ENCODE measurements around the gene PDE3B.
A peak's percentile ranks its signal among the peaks of the same experiment; 100 is the strongest.
"Not testable (repeated sequence)": the region's sequence is repeated elsewhere in the genome, so short reads cannot be mapped to it uniquely, and the experiment has no call there.

Gene PDE3B

GRCh38 chr11:14642453-14642852 lies 1.2 kb upstream of the PDE3B start:
- DNase-seq = no peak

- DNase-seq = no peak
These were observed 519 bp upstream of the PDE3B start for GRCh38 chr11:14642873-14643696.

GRCh38 chr11:14644226-14645014 lies 816 bp downstream of the PDE3B start:
- DNase-seq = peak; percentile 29

GRCh38 chr11:14645015-14645912 lies 1.7 kb downstream of the PDE3B start:
- peak; percentile 23 to 27 for DNase-seq

- no peak for DNase-seq
These were observed 2.6 kb downstream of the PDE3B start for GRCh38 chr11:14645985-14646900.

GRCh38 chr11:14650064-14650463 lies 6.5 kb downstream of the PDE3B start:
- DNase-seq = no peak

- no peak for DNase-seq
These were observed 9.5 kb downstream of the PDE3B start for GRCh38 chr11:14653090-14653489.

- no peak for DNase-seq
These were observed 11.8 kb downstream of the PDE3B start for GRCh38 chr11:14655435-14655834.

- DNase-seq = no peak
These were observed 13.2 kb downstream of the PDE3B start for GRCh38 chr11:14656536-14657457.

GRCh38 chr11:14657841-14658240 lies 14.2 kb downstream of the PDE3B start:
- no peak for DNase-seq

- not testable (repeated sequence) for DNase-seq
These were observed 21.3 kb downstream of the PDE3B start for GRCh38 chr11:14664926-14665325.

- not testable (repeated sequence) for DNase-seq
These were observed 23.7 kb downstream of the PDE3B start for GRCh38 chr11:14667329-14667728.

GRCh38 chr11:14668731-14669301 lies 25.2 kb downstream of the PDE3B start:
- DNase-seq = no peak

GRCh38 chr11:14669499-14669898 lies 25.9 kb downstream of the PDE3B start:
- DNase-seq = no peak

GRCh38 chr11:14669958-14670357 lies 26.4 kb downstream of the PDE3B start:
- DNase-seq = no peak

- DNase-seq = no peak
These were observed 29.0 kb downstream of the PDE3B start for GRCh38 chr11:14672635-14673034.

- DNase-seq = no peak
These were observed 29.8 kb downstream of the PDE3B start for GRCh38 chr11:14673421-14673820.

- DNase-seq = no peak
These were observed 30.3 kb downstream of the PDE3B start for GRCh38 chr11:14673824-14674405.

- no peak for DNase-seq
These were observed 32.5 kb downstream of the PDE3B start for GRCh38 chr11:14676068-14676467.

- no peak for DNase-seq
These were observed 33.5 kb downstream of the PDE3B start for GRCh38 chr11:14677146-14677545.
